AML-193 (cell line): ENCODE data around the gene TMCO4.

ENCODE experiments used
- DNase-seq, 2 experiments: peaks; one replicate each; lab custom pipeline; 2025; lab: John Stamatoyannopoulos, UW

The TMCO4 gene

DNA sequence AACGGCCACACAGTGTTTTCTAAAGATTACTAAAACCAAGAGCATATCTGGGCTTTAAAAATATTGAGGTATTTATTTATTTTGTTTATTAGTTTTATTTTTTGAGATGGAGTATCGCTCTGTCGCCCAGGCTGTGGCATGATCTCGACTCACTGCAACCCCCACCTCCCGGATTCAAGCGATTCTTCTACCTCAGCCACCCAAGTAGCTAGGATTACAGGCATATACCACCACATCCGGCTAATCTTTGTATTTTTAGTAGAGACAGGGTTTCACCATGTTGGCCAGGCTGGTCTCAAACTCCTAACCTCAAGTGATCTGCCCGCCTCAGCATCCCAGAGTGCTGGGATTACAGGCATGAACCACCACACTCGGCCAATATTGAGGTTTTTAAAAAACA, 23.9 kb downstream of the TMCO4 start:
- no peak for DNase-seq

DNA sequence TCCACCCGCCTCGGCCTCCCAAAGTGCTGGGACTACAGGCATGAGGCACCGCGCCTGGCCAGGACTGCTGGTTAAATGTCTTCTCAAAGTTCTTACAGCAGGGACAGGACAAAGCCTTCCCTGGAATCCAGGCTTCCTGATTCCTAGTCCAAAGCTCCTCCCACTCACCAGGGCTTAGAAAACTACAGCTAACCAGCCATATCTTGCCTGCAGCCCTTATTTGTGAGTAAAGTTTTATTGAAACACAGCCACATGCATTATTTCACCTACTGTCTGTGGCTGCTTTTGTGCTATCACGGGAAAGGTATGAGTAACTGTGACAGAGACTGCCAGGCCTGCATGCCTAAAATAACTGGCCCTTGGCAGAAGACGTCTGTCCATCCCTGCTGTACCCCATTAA, 24.4 kb downstream of the TMCO4 start:
- no peak for DNase-seq

- DNase-seq = no peak
Observed at GRCh38 chr1:19774180-19774785, 25.4 kb downstream of the TMCO4 start.

DNA sequence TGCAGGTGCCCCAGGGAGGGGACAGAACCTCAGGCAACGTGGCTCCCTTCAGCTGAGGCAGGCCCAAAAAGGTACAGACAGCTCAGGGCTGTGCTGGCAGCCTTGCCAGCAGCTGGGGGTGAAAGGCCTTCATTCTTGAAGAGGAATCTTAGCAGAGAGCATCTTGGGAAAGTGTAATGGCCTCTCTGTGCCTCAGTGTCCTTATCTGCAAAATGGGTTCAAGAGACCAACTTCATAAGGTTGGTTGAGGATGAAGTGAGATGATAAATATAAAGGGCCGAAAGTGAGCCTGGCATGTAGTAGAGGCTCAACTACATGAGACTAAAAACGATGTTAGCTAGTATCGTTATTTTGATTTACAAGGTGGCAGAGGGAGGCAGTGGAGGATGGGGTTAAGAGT, 26.2 kb downstream of the TMCO4 start:
- no peak for DNase-seq

DNA sequence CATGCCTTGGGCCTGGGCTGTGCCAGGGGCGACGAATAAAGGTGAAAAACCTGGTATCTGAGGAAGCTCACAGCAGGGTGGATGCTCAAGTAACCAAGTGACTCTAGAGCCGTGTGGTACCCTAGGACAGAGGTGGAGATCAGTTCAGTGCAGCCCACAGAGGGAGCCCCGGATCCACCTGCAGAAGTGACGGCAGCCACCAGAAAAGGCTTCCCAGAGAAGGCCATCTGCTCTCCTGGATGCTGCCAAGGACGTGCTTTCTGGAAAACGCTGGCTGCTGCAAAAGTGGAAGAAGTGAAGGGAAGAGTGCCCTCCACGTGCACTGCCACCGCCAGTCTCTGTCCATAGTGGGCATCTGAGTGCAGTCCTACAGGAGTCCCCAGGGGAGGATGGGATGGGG, 27.7 kb downstream of the TMCO4 start:
- no peak for DNase-seq

- DNase-seq = no peak
Observed at GRCh38 chr1:19771350-19771749, 28.4 kb downstream of the TMCO4 start.

DNA sequence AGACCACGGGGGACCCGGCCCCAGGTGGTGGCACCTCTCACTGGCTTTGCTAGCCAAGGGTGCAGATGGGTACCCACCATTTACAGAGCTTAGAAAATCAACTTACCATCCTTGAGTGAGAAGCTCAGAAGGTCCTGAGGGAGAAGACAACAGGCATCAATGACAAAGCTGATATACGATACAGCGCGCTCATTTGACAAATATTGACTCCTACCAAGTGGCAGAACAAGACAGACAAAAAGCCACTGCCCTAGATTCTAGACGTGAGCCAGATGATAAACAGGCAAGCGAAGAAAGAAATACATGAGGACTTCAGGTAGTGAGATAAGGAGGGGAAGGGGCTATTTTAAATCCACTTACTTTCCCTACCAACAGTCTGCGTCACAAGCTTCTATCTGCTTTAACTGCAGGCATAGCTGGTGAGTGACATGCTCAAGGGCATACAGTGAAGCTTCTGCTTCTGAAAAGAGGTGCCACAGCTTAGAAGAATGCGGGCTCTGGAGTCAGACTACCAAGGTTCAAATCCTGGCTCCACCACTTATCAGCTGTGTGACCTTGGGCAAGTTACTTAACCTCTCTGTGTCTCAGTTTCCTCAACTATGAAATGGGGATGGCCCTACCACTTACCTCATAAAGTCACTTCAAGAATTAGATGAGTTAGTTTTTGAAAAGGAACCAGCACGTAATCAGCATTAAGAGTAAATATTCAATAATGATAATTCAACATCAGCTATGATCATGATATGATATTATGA, 29.1 kb downstream of the TMCO4 start:
- no peak for DNase-seq

DNA sequence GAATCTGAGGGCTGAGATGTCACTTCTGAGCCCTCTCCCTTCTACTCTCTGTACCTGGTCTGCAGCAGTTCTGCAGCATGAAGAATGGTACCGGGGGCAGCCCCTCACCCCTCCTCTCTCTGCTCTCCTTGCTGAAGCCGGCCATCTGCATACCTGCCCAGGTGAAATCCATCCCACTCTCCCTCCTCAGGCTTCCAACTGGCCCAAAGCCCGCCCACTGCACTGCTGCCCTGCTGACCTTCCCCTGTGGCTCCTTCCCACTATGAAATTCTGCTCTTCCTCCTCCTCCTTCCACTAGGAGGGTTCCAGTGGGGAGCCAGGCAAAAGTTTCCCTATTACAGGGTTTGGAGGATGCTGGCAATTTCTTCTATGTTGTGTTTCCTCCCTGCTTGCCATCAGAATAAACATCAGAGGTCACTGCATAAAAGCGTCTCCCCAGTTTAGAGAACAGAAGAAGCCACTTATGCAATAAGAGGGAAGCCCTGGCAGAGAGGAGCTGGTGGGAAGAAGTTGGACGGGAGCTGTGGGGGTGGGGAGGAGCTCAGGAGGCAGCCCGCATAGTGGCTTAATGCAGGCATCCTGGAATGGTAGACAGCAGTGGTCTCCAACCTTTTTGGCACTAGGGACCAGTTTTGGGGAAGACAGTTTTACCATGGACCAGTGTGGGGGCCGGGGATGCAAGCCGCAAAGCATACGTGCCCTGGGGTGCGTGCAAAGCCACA, 30.3 kb downstream of the TMCO4 start:
- no peak for DNase-seq

- DNase-seq = no peak
Observed at GRCh38 chr1:19768353-19769210, 31.1 kb downstream of the TMCO4 start.

DNA sequence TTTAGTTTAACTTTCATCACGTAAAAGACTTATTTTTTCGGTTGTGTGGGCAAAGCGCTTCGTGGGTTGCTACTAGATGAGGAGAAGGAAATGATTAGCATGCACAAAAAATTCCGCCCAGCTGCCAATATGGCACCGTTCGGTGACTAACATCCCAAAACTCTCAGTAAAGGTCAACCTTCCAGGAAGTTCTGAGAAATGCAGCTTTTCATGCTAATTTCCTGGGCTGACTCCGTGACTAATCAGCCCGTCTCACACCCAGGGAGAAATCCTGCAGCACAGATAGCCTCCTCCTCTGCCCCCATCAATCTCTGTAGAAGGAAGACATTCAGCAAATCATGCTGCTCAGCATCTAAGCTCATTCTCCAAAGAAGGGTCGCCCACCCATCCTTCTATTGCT, 34.1 kb downstream of the TMCO4 start:
- no peak for DNase-seq

GRCh38 chr1:19764848-19765247, 34.9 kb downstream of the TMCO4 start:
- no peak for DNase-seq

DNA sequence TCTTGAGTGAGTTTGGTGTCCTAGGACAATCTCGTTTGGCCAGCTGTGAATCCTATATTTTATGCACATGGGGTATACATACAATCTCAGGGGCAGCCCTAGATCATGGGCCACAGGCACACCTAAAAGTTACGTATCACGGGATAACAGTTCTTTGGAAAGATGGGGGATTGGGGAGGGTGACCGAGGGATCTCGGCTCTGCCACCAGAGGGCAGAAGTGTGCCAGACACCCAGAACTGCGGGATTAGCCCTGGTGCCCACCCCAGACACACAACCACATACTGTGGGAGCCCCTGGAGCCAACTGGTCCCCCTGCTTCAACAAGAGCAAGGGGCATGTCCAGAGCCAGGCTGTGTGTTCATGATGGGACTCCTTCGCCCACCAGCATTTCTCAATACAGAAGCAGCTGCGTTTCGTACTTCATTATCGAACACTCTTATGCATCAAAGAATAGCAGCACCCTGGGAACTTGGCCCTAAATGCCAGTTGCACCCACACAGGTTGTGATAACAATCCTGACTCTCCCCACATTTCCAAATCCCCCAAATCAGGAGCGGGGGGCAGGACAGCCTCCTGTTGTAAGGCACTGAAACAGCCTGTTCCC, 37.4 kb downstream of the TMCO4 start:
- peak in 1 of 2 experiments; percentile 10 for DNase-seq

- no peak for DNase-seq
Observed at GRCh38 chr1:19759740-19760089, 40.0 kb downstream of the TMCO4 start.

DNA sequence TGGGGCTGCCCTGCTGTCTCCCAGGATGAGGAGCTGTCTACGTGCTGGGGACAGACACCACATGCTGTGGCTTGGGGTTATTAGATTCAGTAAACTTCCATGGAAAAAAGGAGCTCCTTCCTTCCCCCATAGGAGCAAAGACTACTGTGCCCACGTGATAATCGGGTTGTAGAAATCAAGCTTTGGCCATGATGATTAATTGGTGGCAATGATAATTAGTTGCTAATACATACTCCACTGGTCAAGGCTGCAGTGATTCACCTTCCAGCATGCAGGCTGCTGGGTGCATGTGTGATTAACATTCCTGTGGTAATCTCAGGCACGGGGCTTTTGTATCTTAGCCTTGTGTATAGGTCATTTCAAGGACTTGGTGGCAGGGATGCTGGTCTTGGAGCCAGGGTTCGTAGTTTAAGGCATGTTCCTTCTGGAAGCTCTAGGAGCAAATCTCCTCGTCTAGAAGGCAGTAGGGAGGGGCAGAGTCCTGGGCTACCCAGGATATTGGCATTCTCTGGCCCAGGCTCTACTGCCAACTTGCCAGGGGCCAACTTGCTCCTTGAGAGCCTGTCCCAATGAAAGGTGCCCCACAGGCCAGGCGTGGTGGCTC, 41.4 kb downstream of the TMCO4 start:
- no peak for DNase-seq

GRCh38 chr1:19757641-19758040, 42.1 kb downstream of the TMCO4 start:
- DNase-seq = no peak

DNA sequence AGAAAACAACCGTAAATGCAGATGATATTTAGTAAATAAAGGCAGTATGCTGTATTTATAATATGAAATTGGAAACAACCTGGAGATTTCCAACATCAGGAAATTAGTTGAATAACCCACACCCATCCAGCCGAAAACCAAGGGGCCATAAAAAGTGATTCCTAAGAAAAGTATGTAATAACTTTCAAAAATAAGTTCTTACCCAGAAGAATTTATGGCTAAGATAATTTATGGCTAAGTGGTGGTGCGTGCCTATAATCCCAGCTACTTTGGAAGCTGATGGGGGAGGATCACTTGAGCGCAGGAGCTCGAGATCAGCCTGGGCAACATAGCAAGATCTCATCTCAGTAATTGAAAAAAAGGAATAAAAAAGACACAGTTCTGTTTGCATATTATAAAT, 43.2 kb downstream of the TMCO4 start:
- DNase-seq = no peak

- no peak for DNase-seq
Observed at GRCh38 chr1:19754482-19754881, 45.2 kb downstream of the TMCO4 start.

DNA sequence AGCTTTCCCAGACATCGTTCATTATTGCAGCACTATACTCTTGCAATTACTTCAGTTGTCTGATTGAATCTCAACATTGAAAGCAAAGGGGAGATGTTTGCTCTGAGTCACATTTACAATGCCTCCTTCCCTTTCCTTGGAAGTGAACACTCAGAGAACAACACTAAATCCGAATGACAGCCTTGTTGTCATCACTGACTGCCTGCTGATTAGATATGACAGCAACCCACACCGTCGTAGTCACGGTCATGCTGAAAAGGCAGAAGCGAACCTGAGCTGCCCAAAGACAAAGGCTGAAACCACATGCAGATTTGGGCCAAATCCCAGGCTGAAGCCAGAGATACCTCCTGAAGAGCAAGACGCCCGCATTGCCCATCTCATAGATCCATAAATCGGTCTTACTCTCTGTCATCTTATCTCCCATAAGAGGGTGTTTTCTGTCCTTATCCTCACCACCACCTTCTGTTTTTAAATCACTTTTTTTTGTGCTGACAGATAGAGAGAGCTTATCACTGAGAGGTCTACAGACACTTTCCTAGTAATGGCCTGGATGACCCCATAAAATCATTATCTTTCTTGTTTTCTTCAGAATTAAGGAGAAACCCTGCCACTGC, 47.5 kb downstream of the TMCO4 start:
- no peak for DNase-seq

DNA sequence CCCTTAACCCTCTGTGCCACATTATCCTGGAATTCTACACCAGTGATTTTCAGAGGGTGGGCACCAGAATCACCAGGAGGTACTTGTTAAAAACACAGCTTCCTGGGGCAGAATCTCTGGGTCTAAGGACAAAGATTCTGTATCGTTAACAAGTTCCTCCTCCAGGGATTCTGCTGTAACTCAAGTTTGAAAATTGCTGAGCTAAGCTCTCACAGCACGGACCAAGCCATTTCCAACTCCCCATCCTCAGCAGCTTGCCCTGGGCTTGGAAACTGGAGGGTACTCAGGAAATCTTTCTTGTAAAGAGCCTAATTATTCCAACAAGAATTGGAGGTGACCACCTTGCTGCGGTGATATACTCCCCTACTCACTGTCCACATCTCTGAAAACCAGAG, 48.8 kb downstream of the TMCO4 start:
- no peak for DNase-seq

DNA sequence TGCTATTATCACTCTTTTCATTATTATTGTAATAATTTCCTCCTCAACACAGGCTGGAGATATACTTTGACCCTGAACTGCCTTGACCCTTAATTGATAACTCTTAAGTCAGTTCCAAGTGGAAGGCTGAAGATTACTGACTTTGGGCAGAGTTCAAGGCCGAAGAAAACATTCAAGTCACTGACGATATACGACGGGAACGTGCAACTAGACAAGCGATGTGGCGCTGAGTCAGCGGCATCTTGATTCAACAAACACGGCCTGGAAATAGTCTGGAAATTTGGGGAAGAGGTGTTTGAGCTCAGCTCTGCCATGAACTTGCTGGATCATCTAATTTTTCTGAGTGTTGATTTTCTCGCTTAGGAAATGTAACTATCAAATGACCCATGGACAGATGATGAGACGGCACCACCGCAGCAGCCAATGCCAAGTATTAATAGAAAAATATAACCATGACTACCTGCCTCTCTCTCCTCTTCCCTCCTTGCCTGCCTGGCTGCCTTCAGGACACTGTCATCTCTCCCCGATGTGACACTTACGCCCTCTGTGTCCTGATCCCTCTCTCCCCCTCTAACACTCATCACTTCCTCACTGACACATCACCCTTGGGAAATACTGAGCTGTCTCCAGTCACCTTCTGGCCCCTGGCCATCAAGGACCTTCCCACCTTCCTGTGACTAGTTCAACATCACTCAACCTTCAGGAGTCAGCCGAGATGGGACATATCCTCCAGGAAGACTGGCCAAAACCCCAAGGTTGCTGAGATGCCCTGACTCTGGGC, 49.4 kb downstream of the TMCO4 start:
- DNase-seq = no peak
